ENCODE results near the gene KLHL1. TPM values are rescaled to one million over a fixed set of nuclear protein-coding genes. Genes with fewer than 3 reads are reported as not detected.
A peak's percentile ranks its signal among the peaks of the same experiment; 100 is the strongest.

KLHL1 gene
- total RNA-seq, 1 donor: not detected

DNA sequence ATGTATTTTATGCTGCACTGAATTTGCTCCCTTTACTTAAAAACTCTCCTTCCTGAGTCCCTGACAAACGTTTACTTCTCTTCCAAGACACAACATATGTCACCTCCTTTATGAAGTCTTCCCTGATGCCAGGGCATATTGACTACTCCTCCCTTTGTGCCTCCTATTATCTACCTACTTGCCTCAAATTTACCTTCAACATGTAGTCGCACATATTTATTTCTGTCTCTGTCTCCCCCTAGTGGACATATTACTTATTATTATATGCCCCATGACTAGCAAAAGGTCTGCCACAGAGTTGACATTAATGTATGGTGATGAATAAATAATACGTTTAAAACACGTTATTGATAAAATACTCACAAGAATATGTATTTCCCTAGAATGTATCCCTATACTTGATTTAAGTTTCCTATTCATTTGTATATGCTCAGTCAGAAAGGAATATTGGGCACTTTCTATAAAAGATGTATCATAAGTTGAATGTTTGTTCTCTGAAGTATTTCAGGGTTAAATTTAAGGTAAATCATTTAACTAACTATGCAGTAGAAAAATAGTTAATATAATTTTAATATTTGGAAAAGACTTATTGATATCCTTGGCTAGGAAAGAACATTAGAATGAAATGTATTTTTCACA lies 250.9 kb downstream of the KLHL1 start:
- TF ChIP-seq, protein P1, sequence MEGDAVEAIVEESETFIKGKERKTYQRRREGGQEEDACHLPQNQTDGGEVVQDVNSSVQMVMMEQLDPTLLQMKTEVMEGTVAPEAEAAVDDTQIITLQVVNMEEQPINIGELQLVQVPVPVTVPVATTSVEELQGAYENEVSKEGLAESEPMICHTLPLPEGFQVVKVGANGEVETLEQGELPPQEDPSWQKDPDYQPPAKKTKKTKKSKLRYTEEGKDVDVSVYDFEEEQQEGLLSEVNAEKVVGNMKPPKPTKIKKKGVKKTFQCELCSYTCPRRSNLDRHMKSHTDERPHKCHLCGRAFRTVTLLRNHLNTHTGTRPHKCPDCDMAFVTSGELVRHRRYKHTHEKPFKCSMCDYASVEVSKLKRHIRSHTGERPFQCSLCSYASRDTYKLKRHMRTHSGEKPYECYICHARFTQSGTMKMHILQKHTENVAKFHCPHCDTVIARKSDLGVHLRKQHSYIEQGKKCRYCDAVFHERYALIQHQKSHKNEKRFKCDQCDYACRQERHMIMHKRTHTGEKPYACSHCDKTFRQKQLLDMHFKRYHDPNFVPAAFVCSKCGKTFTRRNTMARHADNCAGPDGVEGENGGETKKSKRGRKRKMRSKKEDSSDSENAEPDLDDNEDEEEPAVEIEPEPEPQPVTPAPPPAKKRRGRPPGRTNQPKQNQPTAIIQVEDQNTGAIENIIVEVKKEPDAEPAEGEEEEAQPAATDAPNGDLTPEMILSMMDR (IDR thresholded peaks at IDR 0.05; ENCODE audit: insufficient read depth, low read depth, low read length): peak; percentile 53
- DNase-seq (ENCODE audit: low read depth): peak; percentile 20
- no peak overlapping the region for H3K4me3 ChIP-seq (ENCODE audit: low read depth, low read length)

DNA sequence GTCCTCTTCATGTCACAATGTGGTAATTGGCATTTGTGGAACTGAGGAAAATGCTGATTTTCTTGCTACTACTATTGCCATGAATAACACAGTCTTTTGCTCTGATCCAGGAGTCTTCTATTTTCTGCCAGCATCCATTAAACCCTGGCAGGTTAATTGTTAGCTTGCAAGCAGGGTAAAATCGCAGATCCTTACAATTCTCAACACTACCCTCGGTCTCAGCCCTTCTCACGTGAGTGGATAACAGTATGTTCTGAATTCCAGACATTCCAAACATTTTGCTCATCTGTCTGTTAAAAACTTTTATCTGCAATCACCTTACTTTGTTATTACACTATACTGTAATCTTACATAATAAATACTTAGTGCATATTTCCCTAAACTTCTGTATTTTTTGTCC lies 251.9 kb downstream of the KLHL1 start:
- no peak for DNase-seq (ENCODE audit: low read depth)
- no peak overlapping the region for H3K4me3 ChIP-seq (ENCODE audit: low read depth, low read length)
- TF ChIP-seq, protein P1 (IDR thresholded peaks at IDR 0.05; ENCODE audit: insufficient read depth, low read depth, low read length): no peak

DNA sequence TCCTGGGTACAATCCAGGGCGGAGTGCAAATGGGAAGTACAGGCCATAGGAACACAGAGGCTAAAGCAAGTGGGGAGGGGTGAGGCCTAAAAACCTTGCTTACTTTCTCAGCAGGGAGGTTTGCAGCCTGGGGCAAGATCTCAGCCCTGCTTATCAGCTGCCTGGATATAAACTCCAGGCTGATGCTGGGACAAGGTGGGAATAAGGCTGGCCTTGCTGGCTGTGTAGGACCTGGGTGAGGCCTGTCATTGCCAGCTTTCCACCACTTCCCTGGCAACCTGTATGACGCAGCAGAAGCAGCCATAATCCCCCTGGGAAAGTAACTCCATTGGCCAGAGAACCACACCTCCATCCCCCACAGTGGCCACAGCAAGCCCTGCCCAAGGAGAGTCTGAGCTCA lies 279.7 kb downstream of the KLHL1 start:
- no peak for DNase-seq (ENCODE audit: low read depth)
- TF ChIP-seq, protein P1 (IDR thresholded peaks at IDR 0.05; ENCODE audit: insufficient read depth, low read depth, low read length): no peak
- H3K4me3 ChIP-seq (ENCODE audit: low read depth, low read length): no peak overlapping the region

DNA sequence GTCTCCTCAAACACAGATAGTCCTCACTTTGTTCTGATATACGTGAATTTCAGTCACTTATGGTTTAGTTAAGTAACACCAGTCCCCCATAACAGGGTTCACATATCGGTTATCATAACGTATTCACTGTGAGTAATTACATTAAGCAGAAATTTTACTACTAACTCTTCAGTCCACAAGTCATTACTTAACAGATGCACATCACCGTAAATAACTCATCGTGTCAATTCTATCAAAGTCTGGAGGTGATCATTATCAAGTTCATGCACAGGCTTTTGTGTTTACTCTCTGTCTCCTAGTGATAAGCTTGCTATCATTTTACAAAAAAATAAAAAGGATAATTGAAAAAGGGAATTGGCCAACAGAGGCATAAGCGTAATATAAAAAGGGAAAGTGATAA lies 288.1 kb downstream of the KLHL1 start:
- DNase-seq (ENCODE audit: low read depth): no peak
- TF ChIP-seq, protein P1 (IDR thresholded peaks at IDR 0.05; ENCODE audit: insufficient read depth, low read depth, low read length): no peak
- no peak overlapping the region for H3K4me3 ChIP-seq (ENCODE audit: low read depth, low read length)

DNA sequence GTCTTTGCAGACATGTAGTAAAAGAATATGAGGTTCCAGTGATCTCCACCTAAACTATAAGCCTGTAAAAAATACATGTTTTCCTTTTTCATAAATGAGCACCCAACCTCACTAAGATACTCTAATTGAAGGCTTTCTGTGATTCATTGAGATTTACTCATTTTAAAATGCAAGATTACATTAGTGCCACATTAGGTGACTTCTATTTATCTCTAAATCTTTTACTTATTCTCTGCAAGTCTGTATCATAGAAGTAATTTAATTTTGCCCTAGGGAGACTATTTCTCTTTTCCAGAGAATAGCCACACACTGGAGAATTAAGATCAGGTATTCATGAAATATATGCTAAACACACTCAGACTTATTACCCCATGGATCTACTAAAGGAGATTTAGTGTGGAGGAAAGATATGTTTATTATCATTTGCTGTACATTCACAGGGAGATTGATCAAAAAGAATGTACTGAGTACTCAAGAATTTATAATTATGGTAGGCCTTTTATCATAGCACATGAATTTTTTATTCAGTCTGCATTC lies 290.9 kb downstream of the KLHL1 start:
- H3K4me3 ChIP-seq (ENCODE audit: low read depth, low read length): no peak overlapping the region
- no peak for DNase-seq (ENCODE audit: low read depth)
- TF ChIP-seq, protein P1 (IDR thresholded peaks at IDR 0.05; ENCODE audit: insufficient read depth, low read depth, low read length): no peak

DNA sequence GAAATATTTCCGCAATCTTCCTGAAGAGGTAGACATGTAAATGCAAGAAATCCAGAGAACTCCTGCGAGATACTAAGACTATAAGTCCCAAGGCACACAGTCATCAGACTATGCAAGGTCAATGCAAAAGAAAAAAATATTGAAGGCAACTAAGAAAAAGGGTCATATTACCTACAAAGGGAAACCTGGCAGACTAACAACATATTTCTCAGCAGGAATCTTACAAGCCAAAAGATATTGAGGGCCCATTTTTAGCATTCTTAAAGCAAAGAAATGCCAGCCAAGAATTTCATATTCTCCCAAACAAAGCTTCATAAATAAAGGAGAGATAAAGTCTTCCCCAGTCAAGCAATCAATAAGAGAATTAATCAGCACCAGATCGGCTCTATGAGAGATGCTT lies 299.1 kb downstream of the KLHL1 start:
- DNase-seq (ENCODE audit: low read depth): no peak
- TF ChIP-seq, protein P1 (IDR thresholded peaks at IDR 0.05; ENCODE audit: insufficient read depth, low read depth, low read length): no peak
- no peak overlapping the region for H3K4me3 ChIP-seq (ENCODE audit: low read depth, low read length)

DNA sequence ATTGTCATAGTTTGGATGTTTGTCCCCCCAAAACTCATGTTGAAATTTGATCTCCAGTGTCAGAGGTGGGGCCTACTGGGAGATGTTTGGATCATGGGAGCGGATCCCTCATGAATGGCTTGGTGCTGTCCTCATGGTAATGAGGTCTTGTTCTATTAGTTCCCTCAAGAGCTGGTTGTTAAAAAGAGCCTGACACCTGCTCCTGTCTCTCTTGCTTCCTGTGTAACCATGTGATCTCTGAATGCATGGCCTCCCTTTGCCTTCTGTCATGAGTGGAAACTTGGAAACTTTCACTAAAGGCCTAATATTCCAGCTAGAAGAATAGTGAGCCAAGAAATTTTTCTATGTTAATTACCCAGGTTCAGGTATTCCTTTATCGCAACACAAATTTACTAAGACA lies 312.0 kb downstream of the KLHL1 start:
- no peak overlapping the region for H3K4me3 ChIP-seq (ENCODE audit: low read depth, low read length)
- TF ChIP-seq, protein P1 (IDR thresholded peaks at IDR 0.05; ENCODE audit: insufficient read depth, low read depth, low read length): no peak
- no peak for DNase-seq (ENCODE audit: low read depth)

Measured in fibroblast of villous mesenchyme (primary cell).